HG03064 (cell line): Measurements from ENCODE around the gene NRG3.

Source experiments
- ATAC-seq: cut with Tn5 transposase; IDR thresholded peaks from one replicate; pipeline ENCODE4 v1.9.1; 2021; ENCODE audit warnings: low read depth; ENCODE audit not compliant: unreplicated experiment

The NRG3 gene

GRCh38 chr10:82750538-82750937 is 875.5 kb downstream of the NRG3 start:
- ATAC-seq = no peak

- no peak for ATAC-seq
Measured at GRCh38 chr10:82757397-82757796, 882.4 kb downstream of the NRG3 start.

GRCh38 chr10:82757901-82758300 is 882.9 kb downstream of the NRG3 start:
- no peak for ATAC-seq

GRCh38 chr10:82759050-82759449 is 884.1 kb downstream of the NRG3 start:
- ATAC-seq = no peak

GRCh38 chr10:82762641-82763040 is 887.6 kb downstream of the NRG3 start:
- no peak for ATAC-seq

- no peak for ATAC-seq
Measured at GRCh38 chr10:82768040-82768439, 893.0 kb downstream of the NRG3 start.

- no peak for ATAC-seq
Measured at GRCh38 chr10:82778908-82779307, 903.9 kb downstream of the NRG3 start.

- ATAC-seq = no peak
Measured at GRCh38 chr10:82796510-82796909, 921.5 kb downstream of the NRG3 start.

GRCh38 chr10:82801289-82801688 is 926.3 kb downstream of the NRG3 start:
- no peak for ATAC-seq

- ATAC-seq = no peak
Measured at GRCh38 chr10:82811621-82812020, 936.6 kb downstream of the NRG3 start.

GRCh38 chr10:82813856-82814255 is 938.9 kb downstream of the NRG3 start:
- no peak for ATAC-seq

GRCh38 chr10:82814635-82815034 is 939.6 kb downstream of the NRG3 start:
- ATAC-seq = no peak

- ATAC-seq = no peak
Measured at GRCh38 chr10:82815680-82816079, 940.7 kb downstream of the NRG3 start.

GRCh38 chr10:82817676-82818422 is 942.9 kb downstream of the NRG3 start:
- no peak for ATAC-seq

GRCh38 chr10:82821043-82821442 is 946.0 kb downstream of the NRG3 start:
- no peak for ATAC-seq

- no peak for ATAC-seq
Measured at GRCh38 chr10:82826132-82826531, 951.1 kb downstream of the NRG3 start.

GRCh38 chr10:82827901-82828300 is 952.9 kb downstream of the NRG3 start:
- no peak for ATAC-seq

GRCh38 chr10:82847242-82847641 is 972.2 kb downstream of the NRG3 start:
- no peak for ATAC-seq

- ATAC-seq = no peak
Measured at GRCh38 chr10:82850191-82850590, 975.2 kb downstream of the NRG3 start.

- ATAC-seq = no peak
Measured at GRCh38 chr10:82856957-82857613, 982.1 kb downstream of the NRG3 start.

GRCh38 chr10:82861889-82862288 is 986.9 kb downstream of the NRG3 start:
- ATAC-seq = no peak

- no peak for ATAC-seq
Measured at GRCh38 chr10:82865366-82865765, 990.4 kb downstream of the NRG3 start.
